H1 (cell line): ENCODE data around the gene OR10AD1. TPM values are rescaled to one million over a fixed set of nuclear protein-coding genes. Genes with fewer than 3 reads are reported as not detected.

Source experiments
- CTCF ChIA-PET: fragments of 300-600 bp; sonication (Branson Sonifier 250); formaldehyde crosslinking; loops from one replicate; lab custom pipeline; 2021; ENCODE audit not compliant: partially characterized antibody; lab: Charles Lee
- POLR2A ChIA-PET: fragments of 300-600 bp; sonication (Branson Sonifier 250); formaldehyde crosslinking; loops from one replicate; lab custom pipeline; 2021; ENCODE audit warnings: inconsistent platforms; ENCODE audit not compliant: partially characterized antibody; lab: Charles Lee
- DNase-seq, 2 experiments: peaks; one replicate each; pipeline versions ENCODE4 v3.0.0 to v3.0.0-alpha.2; 2010 to 2022; ENCODE audit warnings: low spot score in 2 of 2, low read depth in 1 of 2, mixed read lengths in 1 of 2
- FAIRE-seq: peaks from 2 replicates; lab custom pipeline; 2011; peaks lifted over from hg19 to GRCh38; lab: Jason Lieb, UNC
- H2AFZ ChIP-seq: 2 replicates; pipeline ENCODE4 v1.8.1; 2012; ENCODE audit warnings: low read length, inconsistent platforms
- H2AK5ac ChIP-seq: 2 replicates; pipeline ENCODE4 v1.6.1; 2013; ENCODE audit warnings: low read depth, low read length
- H2BK120ac ChIP-seq: replicated peaks from 2 replicates; pipeline ENCODE3; 2013; ENCODE audit warnings: low read depth, low read length, inconsistent platforms
- H2BK12ac ChIP-seq: 2 replicates; pipeline ENCODE4 v1.6.1; 2013; ENCODE audit warnings: low read depth, low read length
- H2BK15ac ChIP-seq: 2 replicates; pipeline ENCODE4 v1.6.1; 2013; ENCODE audit warnings: low read length
- H2BK20ac ChIP-seq: 2 replicates; pipeline ENCODE4 v1.6.1; 2013; ENCODE audit warnings: low read length
- H2BK5ac ChIP-seq: 2 replicates; pipeline ENCODE4 v1.6.1; 2013; ENCODE audit warnings: low read depth, low read length
- H3K14ac ChIP-seq: 2 replicates; pipeline ENCODE4 v1.6.1; 2013; ENCODE audit warnings: inconsistent platforms; ENCODE audit not compliant: insufficient read length
- H3K18ac ChIP-seq: 2 replicates; pipeline ENCODE4 v1.6.1; 2013; ENCODE audit warnings: low read length; ENCODE audit errors: extremely low read depth
- H3K23ac ChIP-seq: 2 replicates; pipeline ENCODE4 v1.6.1; 2013; ENCODE audit warnings: inconsistent platforms; ENCODE audit not compliant: insufficient read length
- H3K23me2 ChIP-seq: 2 replicates; pipeline ENCODE4 v1.6.1; 2013; ENCODE audit warnings: low read depth, low read length
- H3K27ac ChIP-seq: 2 replicates; pipeline ENCODE4 v1.6.1; 2011; ENCODE audit warnings: low read depth, low read length, inconsistent platforms
- H3K27me3 ChIP-seq, 4 experiments: replicated peaks in 1 of 4; 1 replicate in 1 of 4; 2 replicates in 3 of 4; pipeline versions ENCODE4 v1.6.1 to v1.8.1; 2011 to 2013; ENCODE audit warnings: low read length in 3 of 4, mild to moderate bottlenecking in 3 of 4, inconsistent platforms in 2 of 4, mixed read lengths in 2 of 4, moderate library complexity in 1 of 4; ENCODE audit not compliant: control insufficient read depth in 3 of 4, insufficient read depth in 3 of 4; ENCODE audit errors: extremely low read depth in 1 of 4
- H3K36me3 ChIP-seq, 4 experiments: 2 replicates each; pipeline versions ENCODE4 v1.6.1 to v1.8.1; 2011 to 2013; ENCODE audit warnings: mild to moderate bottlenecking in 4 of 4, low read length in 3 of 4, moderate library complexity in 2 of 4, control low read depth in 1 of 4, inconsistent platforms in 1 of 4; ENCODE audit not compliant: insufficient read depth in 4 of 4, control insufficient read depth in 2 of 4
- H3K4ac ChIP-seq: replicated peaks from 2 replicates; pipeline ENCODE3; 2013; ENCODE audit warnings: low read length, low read depth, mixed read lengths, inconsistent platforms; ENCODE audit not compliant: insufficient read length
- H3K4me1 ChIP-seq, 4 experiments: replicated peaks in 1 of 4; 1 replicate in 1 of 4; 2 replicates in 3 of 4; pipeline versions ENCODE4 v1.6.1 to v1.8.1; 2011 to 2013; ENCODE audit warnings: low read length in 3 of 4, inconsistent platforms in 2 of 4, mixed read lengths in 1 of 4; ENCODE audit not compliant: insufficient read depth in 4 of 4, control insufficient read depth in 3 of 4
- H3K4me2 ChIP-seq, 2 experiments: 2 replicates each; pipeline versions ENCODE4 v1.6.1 to v1.8.1; 2011 to 2013; ENCODE audit warnings: low read depth in 2 of 2, low read length in 2 of 2, control low read depth in 1 of 2, inconsistent platforms in 1 of 2, mild to moderate bottlenecking in 1 of 2; ENCODE audit not compliant: insufficient read depth in 1 of 2
- H3K4me3 ChIP-seq, 4 experiments: fragments of 200-600, 300-600 bp in 1 of 4; sonication (generic), shearing (Covaris generic), sonication (Bioruptor Twin) in 1 of 4; 2 replicates each; pipeline versions ENCODE4 v1.5.1 to v1.8.1; 2011 to 2016; ENCODE audit warnings: low read length in 4 of 4, low read depth in 3 of 4, control low read depth in 2 of 4, inconsistent platforms in 2 of 4, mild to moderate bottlenecking in 2 of 4, mixed read lengths in 1 of 4, moderate library complexity in 1 of 4; ENCODE audit not compliant: insufficient read depth in 2 of 4; ENCODE audit errors: extremely low read depth in 1 of 4
- H3K56ac ChIP-seq: replicated peaks from 2 replicates; pipeline ENCODE3; 2013; ENCODE audit warnings: low read depth, mild to moderate bottlenecking, mixed read lengths, low read length, inconsistent platforms; ENCODE audit not compliant: insufficient read length
- H3K79me1 ChIP-seq: 2 replicates; pipeline ENCODE4 v1.6.1; 2013; ENCODE audit warnings: low read depth, low read length, control low read depth
- H3K79me2 ChIP-seq, 2 experiments: 2 replicates each; pipeline versions ENCODE4 v1.6.1 to v1.8.1; 2012 to 2013; ENCODE audit warnings: low read length in 2 of 2, mild to moderate bottlenecking in 2 of 2, inconsistent platforms in 1 of 2; ENCODE audit not compliant: insufficient read depth in 2 of 2, control insufficient read depth in 1 of 2
- H3K9ac ChIP-seq, 4 experiments: replicated peaks in 1 of 4; 1 replicate in 1 of 4; 2 replicates in 3 of 4; pipeline versions ENCODE4 v1.6.1 to v1.8.1; 2011 to 2013; ENCODE audit warnings: low read depth in 3 of 4, low read length in 3 of 4, control low read depth in 2 of 4, mild to moderate bottlenecking in 2 of 4, moderate library complexity in 2 of 4, inconsistent platforms in 1 of 4; ENCODE audit errors: extremely low read depth in 1 of 4
- H3K9me3 ChIP-seq, 2 experiments: 2 replicates each; pipeline versions ENCODE4 v1.6.1 to v1.8.1; 2012 to 2013; ENCODE audit warnings: mild to moderate bottlenecking in 2 of 2, moderate library complexity in 2 of 2, control low read depth in 1 of 2, inconsistent platforms in 1 of 2, low read depth in 1 of 2, low read length in 1 of 2, mixed read lengths in 1 of 2; ENCODE audit not compliant: insufficient read depth in 2 of 2
- H4K20me1 ChIP-seq, 2 experiments: replicated peaks in 1 of 2; 2 replicates each; pipeline versions ENCODE3 to v1.8.1; 2011 to 2013; ENCODE audit warnings: inconsistent platforms in 2 of 2, low read length in 2 of 2, mild to moderate bottlenecking in 1 of 2; ENCODE audit not compliant: insufficient read depth in 2 of 2, control insufficient read depth in 1 of 2
- H4K5ac ChIP-seq: 2 replicates; pipeline ENCODE4 v1.6.1; 2013; ENCODE audit warnings: low read length, low read depth, mixed read lengths, inconsistent platforms; ENCODE audit not compliant: insufficient read length
- H4K8ac ChIP-seq: 2 replicates; pipeline ENCODE4 v1.8.0; 2013; ENCODE audit warnings: mild to moderate bottlenecking, moderate library complexity, low read length, inconsistent platforms; ENCODE audit not compliant: insufficient read depth; ENCODE audit errors: extremely low read depth
- H4K91ac ChIP-seq: replicated peaks from 2 replicates; pipeline ENCODE3; 2013; ENCODE audit warnings: low read length, mixed read lengths, inconsistent platforms; ENCODE audit not compliant: insufficient read length
- ATF2 ChIP-seq: IDR thresholded peaks from 2 replicates; pipeline ENCODE4 v1.6.1; 2012; ENCODE audit warnings: low read length, inconsistent platforms
- ATF3 ChIP-seq: IDR thresholded peaks from 2 replicates; pipeline ENCODE4 v1.6.1; 2011; ENCODE audit warnings: low read depth, mild to moderate bottlenecking, low read length; ENCODE audit not compliant: insufficient read depth
- BCL11A ChIP-seq, 2 experiments: IDR thresholded peaks; one replicate each; pipeline ENCODE4 v1.6.1; 2011; ENCODE audit warnings: low read depth in 2 of 2, low read length in 2 of 2, mild to moderate bottlenecking in 2 of 2
- CTCF ChIP-seq, 3 experiments: IDR thresholded peaks; 1 replicate in 2 of 3; 2 replicates in 1 of 3; pipeline versions ENCODE4 v1.5.1 to v1.6.1; 2011; ENCODE audit warnings: low read length in 3 of 3, mild to moderate bottlenecking in 3 of 3, inconsistent platforms in 2 of 3, low read depth in 1 of 3, moderate library complexity in 1 of 3; ENCODE audit not compliant: insufficient read depth in 1 of 3; ENCODE audit errors: control extremely low read depth in 1 of 3
- EZH2 ChIP-seq: fragments of 200-600 bp; sonication (generic); IDR thresholded peaks from 2 replicates; pipeline ENCODE4 v1.7.1; 2012; ENCODE audit warnings: low read depth, mild to moderate bottlenecking, moderate library complexity, low read length, inconsistent platforms; ENCODE audit not compliant: severe bottlenecking
- FOSL1 ChIP-seq: IDR thresholded peaks from 2 replicates; pipeline ENCODE4 v1.6.1; 2011; ENCODE audit warnings: mild to moderate bottlenecking, low read depth, low read length, moderate library complexity; ENCODE audit not compliant: insufficient read depth
- MAX ChIP-seq: IDR thresholded peaks from 2 replicates; pipeline ENCODE4 v1.6.1; 2012; ENCODE audit warnings: inconsistent platforms
- TCF12 ChIP-seq: IDR thresholded peaks from 2 replicates; pipeline ENCODE4 v1.6.1; 2011; ENCODE audit warnings: low read depth, mild to moderate bottlenecking, low read length
- ZNF274 ChIP-seq: IDR thresholded peaks from 2 replicates; pipeline ENCODE4 v1.7.0; 2012; ENCODE audit warnings: low read length, borderline replicate concordance; ENCODE audit errors: extremely low read depth
- WGBS, 2 experiments: shearing (Covaris generic) in 1 of 2; methylation state at CpG; one replicate each; pipeline versions ENCODE4 v1.1.6 to v1.1.7; 2013 to 2015; ENCODE audit warnings: low lambda C conversion rate in 2 of 2, mixed read lengths in 2 of 2, inconsistent platforms in 1 of 2, low coverage in 1 of 2, missing lambda C conversion rate in 1 of 2; ENCODE audit not compliant: insufficient replicate concordance in 2 of 2, insufficient coverage in 1 of 2, insufficient read length in 1 of 2; ENCODE audit errors: extremely low coverage in 1 of 2, missing lambda C conversion rate in 1 of 2; 5-methylcytosine and 5-hydroxymethylcytosine counted together
- polyA plus RNA-seq, 7 experiments: library from polyadenylated mRNA; depleted of rRNA in 3 of 7; stranded (reverse) in 5 of 7; unstranded in 2 of 7; fragments of >200 nt in 5 of 7; fragments of 200-250 nt in 2 of 7; gene quantifications; 1 replicate in 5 of 7; 2 replicates in 1 of 7; 4 replicates in 1 of 7; pipeline versions ENCODE4 v1.2.1 to v1.2.3, GENCODE V29; 2011 to 2013; ENCODE audit warnings: missing spikeins in 2 of 7, mixed read lengths in 2 of 7
- total RNA-seq: library from RNA; stranded (reverse); fragmentation: NEBNext Ultra II Directional; extraction: Animal tissue kit (Norgen Biotek cat#: 25700); gene quantifications from 2 replicates; pipeline ENCODE4 v1.2.1, GENCODE V29; 2021

OR10AD1 gene
- total and polyA plus RNA-seq, 2 of the 8 experiments (the other 6 are each of a cell fraction or from before 2014, with no cell fraction given): not detected

- no peak overlapping the region for H3K9ac ChIP-seq
- ChIA-PET POLR2A (no interaction called here), CTCF (no interaction called here)
- H3K4me2 ChIP-seq: no peak overlapping the region
- H3K9me3 ChIP-seq: peaks cover 0 to 6% of the 10 kb centered on the region in 2 experiments; a peak in 1 of 4 replicates
- no peak overlapping the region for H3K27ac ChIP-seq
- no peak overlapping the region for H3K4ac ChIP-seq
- no peak overlapping the region for H4K5ac ChIP-seq
- WGBS, 2 experiments: 86% methylated on average over 3 of the region's 3 CpGs; no CpG with 5 or more reads in 1 of the 2 experiments
- no peak overlapping the region for H4K8ac ChIP-seq
- no peak overlapping the region for H2BK20ac ChIP-seq
- FAIRE-seq (no peak), DNase-seq (no peak)
- no peak overlapping the region for H2AK5ac ChIP-seq
- no peaks in the 10 kb centered on the region for H3K23me2 ChIP-seq
- H2AFZ ChIP-seq: no peak overlapping the region
- no peaks in the 10 kb centered on the region for H3K4me1 ChIP-seq
- H3K36me3 ChIP-seq: no peaks in the 10 kb centered on the region
- H2BK15ac ChIP-seq: no peak overlapping the region
- H3K27me3 ChIP-seq: no peaks in the 10 kb centered on the region
- H3K79me1 ChIP-seq: no peaks in the 10 kb centered on the region
- H3K18ac ChIP-seq: no peak overlapping the region
- no peak overlapping the region for H2BK5ac ChIP-seq
- no peak overlapping the region for H2BK120ac ChIP-seq
- no peak overlapping the region for H3K23ac ChIP-seq
- H3K4me3 ChIP-seq: no peak overlapping the region
- H2BK12ac ChIP-seq: no peak overlapping the region
- H3K56ac ChIP-seq: no peak overlapping the region
- no peaks in the 10 kb centered on the region for H3K79me2 ChIP-seq
- no peak overlapping the region for H3K14ac ChIP-seq
- H4K20me1 ChIP-seq: no peaks in the 10 kb centered on the region
- H4K91ac ChIP-seq: no peak overlapping the region
- TF ChIP-seq TCF12: no peak
- TF ChIP-seq ATF2: no peak
- TF ChIP-seq CTCF (IDR thresholded peaks at IDR 0.05; ENCODE audit: control extremely low read depth in 1 of 3, insufficient read depth in 1 of 3, low read depth in 1 of 3, low read length in 3 of 3): no peak
- TF ChIP-seq ATF3: no peak
- no peak for TF ChIP-seq FOSL1
- TF ChIP-seq MAX: no peak
- TF ChIP-seq ZNF274: no peak
- no peak for TF ChIP-seq BCL11A (IDR thresholded peaks at IDR 0.05; ENCODE audit: low read depth in 2 of 2, low read length in 2 of 2)
- TF ChIP-seq EZH2: no peak
Observed at GRCh38 chr12:48237162-48237561, 34.1 kb upstream of the OR10AD1 start.
